LHCN-M2 (cell line): ENCODE data around the gene NFIL3. TPM values are rescaled to one million over a fixed set of nuclear protein-coding genes. Genes with fewer than 3 reads are reported as not detected.
"Not testable (repeated sequence)": the region's sequence is repeated elsewhere in the genome, so short reads cannot be mapped to it uniquely, and the experiment has no call there.

Experiments
- DNase-seq: peaks from one replicate; pipeline ENCODE4 v3.0.0-alpha.2; 2012; ENCODE audit warnings: low read depth
- total RNA-seq: library from RNA; depleted of rRNA; stranded (reverse); fragments of >200 nt; gene quantifications from 2 replicates; pipeline ENCODE4 v1.2.3, GENCODE V29; 2014

The NFIL3 gene
- total RNA-seq, 1 experiment from 2014 or later, result 13.3 TPM

- DNase-seq, result peak; percentile 88
These were observed 27.8 kb downstream of the NFIL3 start for GRCh38 chr9:91395553-91396471.

- peak; percentile 53 for DNase-seq
These were observed 28.5 kb downstream of the NFIL3 start for GRCh38 chr9:91395106-91395552.

GRCh38 chr9:91393826-91394225 is 29.8 kb downstream of the NFIL3 start:
- no peak for DNase-seq

DNA sequence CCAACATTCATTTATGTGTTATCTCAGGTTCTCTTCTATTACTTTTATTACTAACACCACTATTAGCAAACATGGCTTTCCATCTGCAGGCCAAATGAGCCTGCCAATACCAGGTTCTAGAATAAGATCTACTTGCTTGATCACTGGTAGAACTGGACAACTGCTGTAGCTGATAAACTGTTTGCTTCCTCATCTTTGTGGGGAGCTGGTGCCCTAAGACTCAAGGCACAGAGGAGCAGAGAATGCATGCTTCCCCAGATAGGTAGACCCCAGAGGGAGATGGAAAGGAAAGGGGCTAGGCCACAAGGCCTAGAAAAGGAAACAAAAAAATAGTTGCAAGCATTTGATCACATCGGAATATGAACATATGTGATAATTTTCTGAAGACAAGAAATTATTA is 31.2 kb downstream of the NFIL3 start:
- no peak for DNase-seq

- DNase-seq, result no peak
These were observed 31.8 kb downstream of the NFIL3 start for GRCh38 chr9:91391818-91392217.

DNA sequence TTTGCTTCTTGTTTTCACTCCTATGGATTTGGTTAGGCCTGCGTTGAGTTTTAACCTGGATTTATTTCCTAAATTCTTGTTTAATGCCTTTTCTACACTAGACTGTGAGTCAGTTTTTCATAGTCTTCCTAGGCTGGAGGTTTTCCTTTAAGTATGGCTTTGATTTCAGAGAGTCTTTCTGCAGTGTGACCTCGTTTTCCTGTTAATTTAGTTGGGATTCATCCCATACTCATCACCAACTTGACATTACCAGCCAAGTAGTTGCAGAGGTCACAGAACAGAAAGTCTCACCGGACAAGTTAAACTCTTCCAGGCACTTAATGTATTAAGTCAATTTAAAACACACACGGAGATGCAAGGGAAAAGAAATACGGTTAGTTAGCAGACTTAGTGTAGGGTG is 32.2 kb downstream of the NFIL3 start:
- no peak for DNase-seq

GRCh38 chr9:91389686-91390085 is 33.9 kb downstream of the NFIL3 start:
- not testable (repeated sequence) for DNase-seq

DNA sequence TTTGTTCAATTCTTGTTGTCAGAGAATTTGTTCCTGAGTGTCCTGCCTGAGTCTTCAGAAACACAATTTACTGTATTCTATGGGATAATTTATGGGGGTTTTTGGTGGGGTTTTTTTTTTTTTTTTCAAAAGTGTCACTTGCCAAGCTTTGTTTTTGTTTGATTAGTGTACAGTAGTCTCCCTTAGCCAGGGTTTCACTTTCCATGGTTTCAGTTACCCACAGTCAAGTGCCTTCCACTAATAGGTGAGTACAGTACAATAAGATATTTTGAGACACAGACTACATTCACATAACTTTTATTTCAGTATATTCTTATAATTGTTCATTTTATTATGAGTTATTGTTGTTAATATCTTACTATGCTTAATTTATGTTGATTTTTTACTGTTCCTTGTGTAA is 36.9 kb downstream of the NFIL3 start:
- DNase-seq, result no peak

DNA sequence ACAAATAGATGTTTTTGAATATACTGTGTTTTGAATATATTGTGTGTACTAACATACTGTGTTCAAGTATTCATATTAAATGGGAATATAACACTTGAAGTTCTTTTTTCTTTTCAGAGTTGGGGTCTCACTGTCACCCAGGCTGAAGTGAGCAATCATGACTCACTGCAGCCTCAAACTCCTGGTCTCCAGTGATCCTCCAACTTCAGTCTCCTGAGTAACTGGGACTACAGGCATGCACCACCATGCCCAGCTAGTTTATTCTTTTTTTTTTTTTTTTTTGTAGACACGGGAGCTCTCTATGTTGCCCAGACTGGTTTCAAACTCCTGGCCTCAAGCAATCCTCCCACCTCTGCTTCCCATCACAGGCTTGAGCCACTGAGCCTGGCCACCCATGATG is 38.7 kb downstream of the NFIL3 start:
- DNase-seq, result no peak

DNA sequence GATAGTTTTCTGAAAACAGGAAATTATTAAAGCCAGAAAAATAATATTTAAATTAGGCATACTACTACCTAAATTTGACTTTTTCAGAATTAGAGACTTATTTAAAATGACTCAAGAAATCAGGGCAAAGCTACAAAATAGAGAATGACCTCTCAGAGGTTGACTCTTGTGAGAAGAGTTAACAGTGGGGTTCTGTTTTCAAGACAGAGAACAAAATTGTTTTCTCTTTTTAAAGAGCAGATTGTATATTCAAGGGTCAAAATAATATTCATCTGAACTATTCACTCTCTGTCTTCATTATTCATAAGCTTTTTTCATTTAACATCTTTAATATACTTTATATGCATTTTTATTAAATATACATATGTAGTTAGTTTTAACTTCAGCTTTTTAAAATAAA is 40.1 kb downstream of the NFIL3 start:
- no peak for DNase-seq

- DNase-seq, result no peak
These were observed 41.3 kb downstream of the NFIL3 start for GRCh38 chr9:91382298-91382697.

- DNase-seq, result no peak
These were observed 44.2 kb downstream of the NFIL3 start for GRCh38 chr9:91379426-91379825.

GRCh38 chr9:91378695-91379127 is 44.9 kb downstream of the NFIL3 start:
- peak; percentile 43 for DNase-seq

GRCh38 chr9:91378054-91378453 is 45.6 kb downstream of the NFIL3 start:
- DNase-seq, result not testable (repeated sequence)

DNA sequence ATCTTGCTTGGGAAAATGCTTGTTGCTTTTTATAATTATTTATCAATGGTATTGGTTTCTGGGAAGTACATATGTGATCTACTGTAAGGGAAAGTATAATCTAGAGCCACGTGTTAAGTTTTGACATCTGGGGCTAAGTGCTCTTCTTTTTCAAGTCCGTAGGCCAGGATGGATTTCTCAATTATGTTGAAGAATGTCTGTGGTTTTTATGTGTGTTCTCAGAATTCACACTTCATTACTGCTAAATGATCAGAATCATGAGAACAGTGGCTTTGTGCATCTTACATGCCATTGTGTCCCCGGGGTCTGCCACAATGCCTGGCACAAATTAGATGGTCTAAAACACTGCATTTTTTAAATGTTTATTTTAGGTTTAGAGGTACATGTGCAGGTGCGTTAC is 47.4 kb downstream of the NFIL3 start:
- no peak for DNase-seq

DNA sequence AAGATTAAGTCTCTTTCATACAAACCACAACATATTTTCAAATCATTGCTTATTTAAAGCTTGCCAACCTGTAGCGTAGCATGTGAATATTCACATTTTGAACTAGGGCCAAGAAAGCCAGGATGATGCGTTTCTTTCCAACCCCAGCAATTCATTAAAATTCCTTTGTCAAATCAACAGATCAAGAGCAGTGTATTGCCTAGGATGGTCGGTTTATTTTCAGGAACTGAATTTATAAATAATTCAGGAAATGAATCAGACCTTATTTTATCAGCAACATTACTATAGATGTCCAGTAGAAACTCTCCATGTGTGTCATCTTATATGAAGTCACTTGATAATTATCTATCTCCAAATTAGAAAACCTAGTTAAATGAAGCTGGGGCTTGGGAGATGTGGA is 48.7 kb downstream of the NFIL3 start:
- no peak for DNase-seq

DNA sequence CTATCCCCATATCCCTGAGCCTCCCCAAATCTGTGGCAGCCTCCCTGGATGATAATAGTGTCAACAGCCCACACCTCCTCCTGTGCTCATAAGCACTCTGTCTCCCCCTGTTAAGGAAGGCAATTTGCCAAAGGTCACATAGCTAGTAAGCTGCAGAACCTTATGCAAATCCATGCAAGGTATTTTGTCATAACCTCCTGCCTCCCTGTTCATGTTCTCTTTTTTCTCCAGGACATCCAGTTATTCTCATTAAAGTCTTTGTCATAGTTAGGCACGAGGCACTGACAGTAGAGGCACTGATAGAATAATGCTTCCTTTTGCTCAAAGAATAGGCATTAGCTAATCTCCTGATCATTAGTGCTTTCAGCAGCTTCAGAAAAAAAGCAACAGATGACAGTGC is 51.7 kb downstream of the NFIL3 start:
- DNase-seq, result no peak

GRCh38 chr9:91370006-91370405 is 53.6 kb downstream of the NFIL3 start:
- not testable (repeated sequence) for DNase-seq

DNA sequence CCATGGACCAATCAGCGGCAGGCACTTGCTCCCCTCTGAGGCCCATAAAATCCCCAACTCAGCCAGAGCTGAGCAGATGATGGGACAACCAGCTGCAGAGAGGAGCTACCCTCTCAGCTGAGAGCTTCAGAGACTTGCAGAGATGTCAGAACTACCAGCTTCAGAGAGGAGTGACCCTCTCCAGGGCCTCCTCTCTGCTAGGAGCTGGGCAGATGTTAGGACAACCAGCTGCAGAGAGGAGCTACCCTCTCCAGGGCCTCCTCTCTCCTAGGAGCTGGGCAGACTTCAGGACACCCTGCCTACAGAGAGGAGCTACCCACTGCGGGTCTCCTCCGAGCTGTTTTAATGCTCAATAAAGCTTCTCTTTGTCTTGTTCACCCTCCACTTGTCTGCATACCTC is 58.9 kb downstream of the NFIL3 start:
- no peak for DNase-seq

DNA sequence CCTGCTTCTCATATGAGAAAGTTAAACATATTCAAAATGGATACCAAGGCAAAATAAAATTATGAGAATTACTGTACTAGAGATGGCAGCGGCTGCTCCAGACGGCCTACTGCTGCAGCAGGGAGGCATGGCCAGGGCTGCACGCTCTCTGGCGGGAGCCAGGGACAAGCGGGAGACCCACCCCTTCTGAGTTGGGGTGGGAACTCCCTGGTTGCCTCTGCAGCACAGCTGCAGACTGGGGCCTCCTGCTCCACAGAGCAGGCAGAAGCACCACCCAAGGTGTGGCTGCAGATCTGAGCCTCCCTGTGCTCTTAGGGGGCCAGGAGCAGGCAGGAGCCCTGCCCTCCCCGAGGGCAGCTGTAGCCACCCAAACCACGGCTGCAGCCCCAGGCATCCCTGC is 59.6 kb downstream of the NFIL3 start:
- DNase-seq, result no peak

GRCh38 chr9:91362051-91362611 is 61.5 kb downstream of the NFIL3 start:
- no peak for DNase-seq

GRCh38 chr9:91361291-91362050 is 62.2 kb downstream of the NFIL3 start, which contains the start of gene AUH:
Gene AUH, minus strand, starts transcription at chr9:91361918. Its CDS starts 29 bp downstream, at chr9:91361889.
- DNase-seq, result peak; percentile 65
